ENCODE results near the gene TMEM178B. TPM values are rescaled to one million over a fixed set of nuclear protein-coding genes. Genes with fewer than 3 reads are reported as not detected.

TMEM178B gene
- total and polyA plus RNA-seq, 2 of the 13 experiments (the other 11 are each of a cell fraction or from before 2014, with no cell fraction given): 0.01 to 0.02 TPM

DNA sequence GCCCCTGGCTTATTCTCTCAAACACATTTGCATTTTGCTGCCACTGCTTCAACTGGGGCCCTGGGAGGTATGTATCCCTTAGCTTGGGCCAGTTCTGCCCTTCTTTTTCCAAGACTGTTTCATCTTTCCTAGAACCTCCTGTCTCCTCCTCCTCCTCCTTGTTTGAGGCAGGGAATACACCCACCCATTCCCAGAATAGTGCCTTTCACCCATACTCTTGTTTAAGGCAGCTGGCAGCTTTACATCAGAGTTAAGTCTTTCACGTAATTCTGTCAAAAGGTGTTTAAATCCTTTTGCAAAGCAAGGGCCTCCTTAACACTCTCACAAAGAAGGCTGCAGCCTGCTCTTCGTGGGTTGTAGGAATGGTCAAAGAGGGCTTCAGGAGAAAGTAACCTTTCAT lies 326.5 kb downstream of the TMEM178B start:
- ChIA-PET CTCF (ENCODE audit: low intra/inter-chr PET ratio, low total read pairs) (no interaction called here), POLR2A (no interaction called here)
- Histone ChIP-seq H3K36me3 (replicated peaks in 1 of 2; ENCODE audit: control insufficient read depth in 1 of 2, insufficient read depth in 2 of 2, low read length in 2 of 2) (no peaks in the 10 kb centered on the region), H2AFZ (ENCODE audit: low read length) (no peak overlapping the region), H3K27me3 (ENCODE audit: control insufficient read depth in 1 of 2, insufficient read depth in 2 of 2, low read length in 2 of 2) (peaks cover 4 to 10% of the 10 kb centered on the region in 2 experiments; a peak in 3 of 5 replicates), H3K4me2 (ENCODE audit: low read depth, low read length) (no peak overlapping the region), H3K27ac (ENCODE audit: extremely low read length, insufficient read depth, low read length) (no peak overlapping the region), H3K9ac (ENCODE audit: insufficient read depth, low read depth, low read length) (no peak overlapping the region), H3K9me3 (ENCODE audit: low read length) (no peaks in the 10 kb centered on the region), H3K4me3 (replicated peaks in 1 of 3; ENCODE audit: insufficient read depth in 1 of 3, low read depth in 2 of 3, low read length in 3 of 3) (no peak overlapping the region), H4K20me1 (ENCODE audit: insufficient read depth, low read length) (no peaks in the 10 kb centered on the region), H3K4me1 (ENCODE audit: insufficient read depth, low read length) (no peaks in the 10 kb centered on the region), H3K79me2 (ENCODE audit: insufficient read depth, low read length) (no peaks in the 10 kb centered on the region)
- FAIRE-seq: no peak
- BruUV-seq (replicated peaks): no TSS peak
- no peak for TF ChIP-seq POGZ (CRISPR knock-in tag; IDR thresholded peaks at IDR 0.05)
- no peak for TF ChIP-seq SMC3 (IDR thresholded peaks at IDR 0.05; ENCODE audit: low read length)
- no peak for TF ChIP-seq ZNF451 (CRISPR knock-in tag; IDR thresholded peaks at IDR 0.05)
- TF ChIP-seq ZNF350 (CRISPR knock-in tag; IDR thresholded peaks at IDR 0.05; ENCODE audit: borderline replicate concordance, low read depth): no peak
- TF ChIP-seq, protein P1, sequence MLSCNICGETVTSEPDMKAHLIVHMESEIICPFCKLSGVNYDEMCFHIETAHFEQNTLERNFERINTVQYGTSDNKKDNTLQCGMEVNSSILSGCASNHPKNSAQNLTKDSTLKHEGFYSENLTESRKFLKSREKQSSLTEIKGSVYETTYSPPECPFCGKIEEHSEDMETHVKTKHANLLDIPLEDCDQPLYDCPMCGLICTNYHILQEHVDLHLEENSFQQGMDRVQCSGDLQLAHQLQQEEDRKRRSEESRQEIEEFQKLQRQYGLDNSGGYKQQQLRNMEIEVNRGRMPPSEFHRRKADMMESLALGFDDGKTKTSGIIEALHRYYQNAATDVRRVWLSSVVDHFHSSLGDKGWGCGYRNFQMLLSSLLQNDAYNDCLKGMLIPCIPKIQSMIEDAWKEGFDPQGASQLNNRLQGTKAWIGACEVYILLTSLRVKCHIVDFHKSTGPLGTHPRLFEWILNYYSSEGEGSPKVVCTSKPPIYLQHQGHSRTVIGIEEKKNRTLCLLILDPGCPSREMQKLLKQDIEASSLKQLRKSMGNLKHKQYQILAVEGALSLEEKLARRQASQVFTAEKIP (CRISPR knock-in tag; IDR thresholded peaks at IDR 0.05; ENCODE audit: borderline replicate concordance): no peak
- TF ChIP-seq SRSF9 (IDR thresholded peaks at IDR 0.05; ENCODE audit: borderline replicate concordance, insufficient read depth, low read depth, low read length, poor library complexity, severe bottlenecking): no peak
- no peak for TF ChIP-seq NCOA1 (CRISPR knock-in tag; IDR thresholded peaks at IDR 0.05)
- TF ChIP-seq EZH2 (conservative IDR thresholded peaks at IDR 0.05; ENCODE audit: low read depth, low read length): no peak
- no peak for TF ChIP-seq SALL1 (CRISPR knock-in tag; IDR thresholded peaks at IDR 0.05)
- TF ChIP-seq ZNF260 (CRISPR knock-in tag; IDR thresholded peaks at IDR 0.05; ENCODE audit: borderline replicate concordance, low read depth): no peak
- no peak for TF ChIP-seq KDM1A (CRISPR knock-in tag; IDR thresholded peaks at IDR 0.05)
- TF ChIP-seq IKZF1 (IDR thresholded peaks at IDR 0.05): no peak
- TF ChIP-seq ZBTB3 (CRISPR knock-in tag; IDR thresholded peaks at IDR 0.05; ENCODE audit: borderline replicate concordance, low read depth): no peak
- TF ChIP-seq, protein P2, sequence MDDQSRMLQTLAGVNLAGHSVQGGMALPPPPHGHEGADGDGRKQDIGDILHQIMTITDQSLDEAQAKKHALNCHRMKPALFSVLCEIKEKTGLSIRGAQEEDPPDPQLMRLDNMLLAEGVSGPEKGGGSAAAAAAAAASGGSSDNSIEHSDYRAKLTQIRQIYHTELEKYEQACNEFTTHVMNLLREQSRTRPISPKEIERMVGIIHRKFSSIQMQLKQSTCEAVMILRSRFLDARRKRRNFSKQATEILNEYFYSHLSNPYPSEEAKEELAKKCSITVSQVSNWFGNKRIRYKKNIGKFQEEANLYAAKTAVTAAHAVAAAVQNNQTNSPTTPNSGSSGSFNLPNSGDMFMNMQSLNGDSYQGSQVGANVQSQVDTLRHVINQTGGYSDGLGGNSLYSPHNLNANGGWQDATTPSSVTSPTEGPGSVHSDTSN (CRISPR knock-in tag; IDR thresholded peaks at IDR 0.05; ENCODE audit: borderline replicate concordance): no peak
- no peak for TF ChIP-seq SIN3A (IDR thresholded peaks at IDR 0.05; ENCODE audit: borderline replicate concordance, low read depth, low read length)
- no peak for TF ChIP-seq MAX (IDR thresholded peaks at IDR 0.05)
- TF ChIP-seq AGO1 (IDR thresholded peaks at IDR 0.05; ENCODE audit: low read depth, low read length, poor library complexity, severe bottlenecking): no peak
- no peak for TF ChIP-seq ZNF282 (IDR thresholded peaks at IDR 0.05; ENCODE audit: partially characterized antibody)
- no peak for TF ChIP-seq ZNF549 (CRISPR knock-in tag; IDR thresholded peaks at IDR 0.05)
- TF ChIP-seq FOXM1 (CRISPR knock-in tag; IDR thresholded peaks at IDR 0.05): no peak
- in situ Hi-C loops (cut with HindIII; ENCODE audit: extremely low pct_ligation_motif_present, low pct_unique_long_range_greater_than_20kb) (no loop called here), intact Hi-C loops (cut with micrococcal nuclease; ENCODE audit: unreplicated experiment) (no loop called here)
- no peak for DNase-seq (ENCODE audit: low spot score)
- no peak for ATAC-seq
- WGBS (ENCODE audit: low lambda C conversion rate): 0% methylated on average over 2 of the region's 2 CpGs

All from HepG2 (cell line).